SIG-M5 treated with dmso at 0.1 percent for 504 hours (cell line): ENCODE data around the gene SORBS1.
"Not testable (repeated sequence)": the region's sequence is repeated elsewhere in the genome, so short reads cannot be mapped to it uniquely, and the experiment has no call there.

Source experiments
- DNase-seq: peaks from one replicate; lab custom pipeline; 2025; ENCODE audit not compliant: unreplicated experiment; lab: John Stamatoyannopoulos, UW

SORBS1 gene

DNA sequence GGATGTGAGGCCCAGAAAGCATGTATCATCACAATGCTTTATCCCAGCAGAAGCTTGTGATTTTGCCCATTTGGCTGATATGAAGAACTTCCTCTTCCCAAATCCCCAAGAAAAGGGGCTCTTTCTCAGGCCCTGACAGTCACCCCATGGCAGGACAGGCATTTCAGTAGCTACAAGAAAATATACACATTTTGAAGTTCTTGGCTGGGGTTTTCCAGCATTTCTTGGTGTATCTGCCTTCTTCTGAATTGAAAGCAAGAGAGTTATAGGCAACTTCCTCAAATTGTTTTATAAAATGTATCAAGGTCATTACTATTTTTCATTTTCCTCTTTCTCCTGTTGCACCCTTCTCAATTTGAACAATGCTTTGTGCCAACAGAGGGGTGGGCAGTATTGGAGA lies 207.1 kb downstream of the SORBS1 start:
- DNase-seq = no peak

DNA sequence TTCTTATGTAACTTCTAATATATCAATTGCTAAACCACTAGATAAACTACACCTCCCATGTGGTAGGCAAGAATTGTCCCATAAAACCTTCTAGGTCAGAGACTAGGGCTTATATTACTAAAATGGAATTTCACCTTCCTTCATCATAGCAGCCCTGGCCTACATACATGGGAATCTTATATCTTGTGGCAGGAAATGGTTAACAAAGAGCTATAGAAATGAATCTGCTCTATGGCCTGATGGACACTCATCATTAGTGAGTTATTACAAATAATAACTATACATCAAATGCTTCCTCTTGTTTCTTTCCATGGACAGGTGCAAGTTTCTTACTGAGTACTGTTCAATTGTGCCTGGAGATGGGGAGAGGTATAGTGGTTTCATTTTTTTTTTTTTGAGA lies 208.0 kb downstream of the SORBS1 start:
- no peak for DNase-seq

DNA sequence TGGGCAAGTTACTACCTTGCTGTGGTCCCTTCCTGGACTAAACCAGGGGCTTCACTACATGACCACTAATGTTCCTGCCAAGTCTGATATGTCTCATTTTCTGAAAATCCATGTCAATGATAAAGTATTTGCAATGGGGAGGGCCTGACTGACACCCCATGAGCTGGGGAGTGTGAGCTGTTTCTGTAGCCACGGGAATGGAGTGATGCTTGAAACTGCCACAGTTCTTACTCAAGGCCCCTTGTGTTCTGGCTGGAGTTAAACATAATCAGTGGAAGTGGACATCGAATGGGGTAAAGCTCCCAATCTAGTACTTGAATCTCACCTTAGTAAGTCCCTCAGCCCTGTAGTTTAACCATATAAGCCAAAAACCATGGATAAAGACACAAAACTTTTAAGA lies 208.5 kb downstream of the SORBS1 start:
- no peak for DNase-seq

DNA sequence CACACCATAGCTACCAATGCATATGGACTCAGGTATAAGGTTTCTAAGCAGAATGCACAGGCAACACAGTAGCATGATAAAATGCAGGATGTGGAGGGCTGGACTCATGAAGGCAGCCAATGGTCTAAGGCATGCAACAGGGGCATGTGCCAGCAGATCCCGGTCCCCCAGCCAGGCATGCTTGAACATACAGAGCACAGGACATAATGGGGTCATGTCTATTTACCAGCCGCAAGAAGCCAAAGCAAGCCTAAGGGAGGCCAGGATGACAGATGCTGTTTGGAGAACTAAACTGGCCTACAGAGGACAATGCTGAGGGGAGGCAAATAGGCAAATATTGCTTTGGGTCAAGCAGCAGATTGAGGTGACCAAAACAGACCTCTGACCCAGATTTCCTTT lies 210.3 kb downstream of the SORBS1 start:
- DNase-seq = no peak

DNA sequence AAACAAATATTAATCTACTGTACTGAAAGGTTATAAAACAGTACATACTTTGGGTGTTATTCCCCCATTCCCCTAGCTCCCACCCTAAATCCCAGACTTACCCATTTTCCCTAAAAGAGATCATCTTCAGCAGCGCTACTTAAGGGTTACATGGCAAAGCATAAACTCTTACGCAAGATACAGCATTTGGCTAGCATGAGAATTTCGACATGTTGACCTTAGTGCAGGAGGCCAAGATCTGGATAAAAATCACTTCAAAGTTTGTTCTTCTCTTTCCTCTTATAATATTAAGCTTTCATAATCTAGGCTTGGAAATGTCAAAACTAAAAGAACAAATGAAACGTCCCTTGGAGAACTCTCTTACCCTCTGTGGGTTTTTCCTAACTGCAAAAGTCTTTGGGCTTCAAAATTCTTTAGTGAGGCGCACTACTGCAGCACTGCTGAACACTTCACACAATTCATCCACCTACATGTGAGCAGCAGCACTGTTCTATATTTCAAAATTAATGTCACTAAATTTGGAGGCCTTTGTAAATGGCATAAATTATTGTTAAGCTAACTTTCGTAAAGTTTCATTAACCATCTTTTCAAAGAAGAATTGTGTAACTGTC lies 210.8 kb downstream of the SORBS1 start:
- peak; percentile 1 for DNase-seq

DNA sequence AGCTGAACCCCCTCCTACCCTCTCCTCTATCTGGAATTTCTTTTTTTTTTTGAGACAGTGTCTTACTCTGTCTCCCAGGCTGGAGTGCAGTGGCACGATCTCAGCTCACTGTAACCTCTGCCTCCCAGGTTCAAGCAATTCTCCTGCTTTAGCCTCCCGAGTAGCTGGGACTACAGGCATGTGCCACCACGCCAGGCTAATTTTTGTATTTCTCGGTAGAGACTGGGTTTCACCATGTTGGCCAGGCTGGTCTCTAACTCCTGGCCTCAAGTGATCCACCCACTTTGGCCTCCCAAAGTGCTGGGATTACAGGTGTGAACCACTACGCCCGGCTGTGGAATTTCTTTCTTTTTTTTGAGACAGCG lies 213.8 kb downstream of the SORBS1 start:
- DNase-seq = not testable (repeated sequence)

DNA sequence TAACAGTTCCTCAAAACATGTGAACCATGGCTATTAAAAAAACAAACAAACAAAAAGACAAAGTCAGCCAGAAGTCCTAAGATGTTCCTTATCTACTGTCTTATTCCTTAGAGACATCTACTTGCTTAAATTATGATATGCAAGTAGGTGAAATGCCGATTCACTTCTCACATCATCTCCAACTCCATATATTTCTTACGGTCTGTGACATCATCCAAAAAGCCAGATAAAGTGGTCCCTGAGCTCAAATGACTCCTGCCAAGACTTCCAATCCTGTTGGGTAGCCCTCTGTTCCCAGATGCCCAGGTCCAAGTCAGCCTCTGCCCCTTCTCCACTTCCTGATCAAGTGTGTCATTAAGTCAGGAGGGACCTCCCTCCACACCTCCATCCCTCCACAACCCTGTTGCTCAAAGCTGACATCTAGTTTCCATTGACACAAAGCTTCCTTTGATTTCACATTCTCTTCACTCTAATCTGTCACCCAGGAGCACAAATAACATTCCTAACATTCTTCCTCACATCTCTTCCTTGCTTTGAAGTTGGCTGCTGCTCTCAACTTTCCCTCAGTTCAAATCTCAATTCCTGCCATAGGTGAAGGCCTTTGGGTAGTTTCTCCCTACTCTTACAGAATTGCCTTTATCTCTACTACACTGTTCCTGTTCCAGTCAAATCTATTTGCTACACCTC lies 214.3 kb downstream of the SORBS1 start:
- DNase-seq = no peak

DNA sequence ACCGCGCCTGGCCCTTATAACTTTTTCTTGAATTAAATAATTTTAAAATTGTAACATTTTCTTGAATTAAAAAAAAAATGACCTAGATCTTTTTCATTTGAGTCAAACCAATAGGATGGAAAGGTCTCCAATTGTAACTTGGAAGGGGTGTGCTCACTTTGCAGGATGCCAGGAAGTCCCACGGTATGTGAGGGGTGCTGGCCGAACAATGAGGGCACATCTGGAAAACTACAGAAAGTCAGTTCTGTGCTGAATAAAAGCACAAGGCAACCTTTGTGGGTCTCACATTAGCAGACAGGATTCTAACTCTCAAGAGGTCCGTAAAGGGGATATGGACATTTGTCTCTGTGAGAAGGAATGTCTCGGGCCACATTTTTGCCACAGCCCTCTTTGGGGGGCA lies 217.6 kb downstream of the SORBS1 start:
- DNase-seq = no peak

DNA sequence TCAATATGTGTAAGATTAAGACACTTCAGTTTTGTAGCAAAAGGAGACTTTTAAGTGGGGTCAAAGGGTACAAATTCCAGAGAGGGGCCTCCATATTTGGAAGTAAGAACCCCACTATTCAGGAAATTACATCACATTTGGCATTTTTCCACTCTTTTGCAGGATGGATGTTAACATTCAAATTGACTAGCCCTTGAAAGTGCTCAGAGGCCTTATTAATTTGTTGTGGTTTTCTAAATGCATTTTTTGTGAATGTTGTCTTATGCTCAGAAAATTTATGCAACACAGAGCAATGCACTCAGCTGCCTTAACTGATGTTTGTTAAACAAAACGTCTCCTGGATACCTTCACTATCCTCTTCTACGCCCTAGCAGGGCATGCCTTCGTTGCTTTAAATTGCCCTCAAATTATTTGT lies 219.4 kb downstream of the SORBS1 start:
- no peak for DNase-seq

DNA sequence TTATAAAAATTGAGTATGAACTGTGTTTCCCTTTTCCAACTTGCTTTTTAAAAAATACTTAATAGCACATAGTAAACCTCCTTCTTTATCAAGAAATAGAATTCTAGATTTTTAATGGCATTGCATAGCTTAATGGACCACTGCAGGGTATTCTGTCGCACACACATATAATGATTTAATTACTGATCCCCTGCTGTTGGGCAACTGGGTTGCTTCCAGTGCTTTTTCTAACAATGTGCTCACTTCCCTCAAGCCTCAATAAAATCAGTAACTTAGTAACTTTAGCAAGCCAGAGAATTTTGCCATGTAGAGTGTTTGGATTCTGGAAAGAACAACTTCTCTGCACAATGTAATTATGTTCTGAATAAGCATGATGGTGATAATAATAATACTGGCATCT lies 221.3 kb downstream of the SORBS1 start:
- no peak for DNase-seq

DNA sequence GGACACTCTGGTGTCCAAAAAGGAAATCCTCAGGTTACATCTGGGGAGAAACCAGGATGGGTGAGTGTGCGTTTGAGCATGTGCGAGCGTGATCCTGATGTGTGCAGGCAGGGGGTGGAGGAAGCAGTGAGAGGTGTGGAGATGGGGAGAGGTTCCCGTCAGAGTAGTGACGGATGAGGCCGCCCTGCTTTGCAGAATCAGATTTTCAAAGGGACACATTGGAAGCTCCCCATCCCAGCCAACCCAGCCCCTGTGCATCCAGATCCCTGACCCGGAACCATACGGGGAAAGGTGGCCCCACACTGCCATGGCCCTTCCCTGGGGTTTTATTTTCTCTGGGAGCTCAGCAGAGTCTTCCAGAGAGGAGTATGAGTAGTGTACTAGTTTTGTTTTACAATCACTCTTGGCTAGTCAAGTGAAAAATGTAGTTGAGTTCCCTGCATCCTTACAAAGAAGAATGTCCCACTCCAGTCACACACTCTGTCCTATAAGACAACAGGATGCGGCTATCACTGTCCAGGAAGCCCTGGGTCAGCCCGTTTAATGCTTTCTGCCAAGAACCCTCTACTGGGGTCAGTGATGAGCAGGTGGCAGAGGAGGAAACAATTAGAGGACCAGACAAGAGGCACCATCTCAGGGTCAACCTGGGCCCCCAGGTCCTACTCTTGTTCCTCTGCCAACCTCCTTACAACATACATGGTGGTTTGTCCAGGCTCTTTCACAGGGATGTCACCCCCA lies 223.6 kb downstream of the SORBS1 start:
- DNase-seq = no peak

DNA sequence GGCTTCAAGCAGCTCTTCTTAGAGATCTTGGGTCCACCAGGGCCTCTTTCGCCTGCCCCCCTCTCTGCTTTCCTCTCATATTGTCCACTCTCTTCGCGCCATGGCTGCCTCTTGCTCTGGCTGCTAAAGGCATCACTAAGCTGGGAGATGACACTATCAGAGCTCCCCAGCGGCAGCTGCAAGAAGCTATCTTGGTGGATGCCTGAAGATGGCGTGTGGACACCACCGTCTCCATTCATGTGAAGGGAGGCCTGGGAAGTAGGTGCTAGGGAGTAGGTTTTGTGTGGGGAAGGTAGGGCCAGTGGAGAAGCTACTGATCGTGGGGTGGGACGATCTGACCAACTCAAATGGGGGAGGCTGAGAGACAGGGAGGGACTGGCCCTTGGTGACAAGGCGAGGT lies 224.5 kb downstream of the SORBS1 start:
- no peak for DNase-seq

DNA sequence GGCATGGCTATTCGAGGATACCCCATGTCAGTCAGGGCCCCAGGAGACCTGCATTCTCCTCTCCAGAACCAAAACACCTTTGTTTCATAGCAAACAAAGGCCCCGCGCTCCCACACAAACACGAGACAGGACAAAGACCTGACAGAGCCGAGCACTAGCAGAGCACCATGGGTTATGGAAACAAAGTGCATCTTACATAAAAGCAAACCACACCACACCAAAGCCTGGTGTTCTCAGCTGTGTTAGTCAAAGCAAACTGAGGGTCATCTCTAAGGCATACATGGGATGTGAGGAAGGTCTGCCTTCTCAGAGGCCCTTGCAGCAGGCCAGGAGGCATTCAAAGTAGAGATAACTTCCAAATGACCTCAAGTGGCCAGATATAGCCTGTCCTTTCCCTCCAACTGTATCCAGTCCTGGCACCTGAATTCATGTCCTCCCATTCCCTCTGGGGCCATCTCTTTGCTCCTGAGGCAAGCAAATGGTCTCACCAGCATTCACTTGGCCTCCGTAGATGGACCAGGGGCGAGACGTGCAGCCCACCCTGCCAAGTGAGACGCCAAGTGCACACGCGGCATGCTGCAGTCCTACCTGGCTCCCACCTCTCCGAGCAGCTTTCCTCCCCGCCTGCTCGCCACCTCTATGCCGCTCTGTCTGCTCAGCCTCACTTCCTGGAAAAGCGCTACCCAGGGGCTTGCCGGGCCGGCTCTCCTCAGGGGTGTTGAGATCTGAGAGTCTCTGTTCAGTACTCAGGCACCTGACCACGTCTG lies 225.1 kb downstream of the SORBS1 start:
- no peak for DNase-seq

DNA sequence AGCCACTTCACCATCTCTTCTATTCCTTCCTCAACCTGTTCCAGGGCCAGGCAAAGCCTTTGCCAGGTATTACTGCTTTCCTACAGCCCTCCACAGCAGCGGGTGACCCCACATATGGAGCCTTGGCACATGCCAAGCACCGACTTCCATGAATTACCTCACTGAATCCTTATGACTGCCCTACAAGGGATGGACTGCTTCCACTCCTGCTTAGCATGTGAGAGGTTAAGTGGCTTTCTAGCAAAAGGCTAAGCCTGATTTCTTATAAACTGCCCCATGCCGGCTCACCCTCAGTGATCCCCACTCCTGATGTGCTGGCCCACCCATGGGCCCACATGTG lies 226.4 kb downstream of the SORBS1 start:
- DNase-seq = no peak

DNA sequence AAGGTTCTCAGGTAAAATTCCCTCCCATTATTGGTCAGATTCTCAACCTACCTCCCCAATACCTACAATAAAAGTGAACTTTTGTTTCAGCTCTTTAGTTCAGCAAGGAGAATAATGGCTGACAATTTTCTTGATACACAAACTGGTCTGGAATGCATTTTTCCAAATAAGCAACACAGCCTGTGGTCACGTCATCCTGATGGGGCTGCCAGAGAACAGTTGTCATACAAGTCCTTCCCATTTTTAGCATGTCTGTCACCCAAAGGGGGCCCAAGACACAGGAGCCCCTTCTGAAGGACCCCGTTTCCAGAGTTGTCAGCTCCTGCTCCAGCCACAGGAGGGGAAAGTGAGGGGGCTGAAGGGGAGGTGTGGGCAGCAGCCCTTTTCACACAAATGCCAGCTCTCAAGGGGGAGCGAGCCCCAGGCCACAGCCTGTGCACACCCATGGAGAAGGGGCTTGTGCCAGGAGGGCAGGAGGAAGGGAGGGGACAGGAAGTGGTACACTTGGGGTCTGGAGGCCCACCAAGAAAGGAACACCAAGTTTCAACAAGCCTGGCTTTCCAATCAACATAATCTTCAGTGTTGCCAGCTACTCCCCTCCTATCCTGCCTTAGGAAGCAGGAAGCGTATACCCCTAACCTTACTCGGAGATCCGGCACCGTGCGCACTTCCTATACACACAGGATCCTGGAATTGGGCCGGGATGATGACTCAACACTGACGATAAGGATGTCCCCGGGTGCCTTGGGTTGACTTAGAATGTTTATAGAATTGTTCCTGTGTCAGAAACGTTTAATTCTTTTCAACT lies 227.0 kb downstream of the SORBS1 start:
- DNase-seq = no peak

DNA sequence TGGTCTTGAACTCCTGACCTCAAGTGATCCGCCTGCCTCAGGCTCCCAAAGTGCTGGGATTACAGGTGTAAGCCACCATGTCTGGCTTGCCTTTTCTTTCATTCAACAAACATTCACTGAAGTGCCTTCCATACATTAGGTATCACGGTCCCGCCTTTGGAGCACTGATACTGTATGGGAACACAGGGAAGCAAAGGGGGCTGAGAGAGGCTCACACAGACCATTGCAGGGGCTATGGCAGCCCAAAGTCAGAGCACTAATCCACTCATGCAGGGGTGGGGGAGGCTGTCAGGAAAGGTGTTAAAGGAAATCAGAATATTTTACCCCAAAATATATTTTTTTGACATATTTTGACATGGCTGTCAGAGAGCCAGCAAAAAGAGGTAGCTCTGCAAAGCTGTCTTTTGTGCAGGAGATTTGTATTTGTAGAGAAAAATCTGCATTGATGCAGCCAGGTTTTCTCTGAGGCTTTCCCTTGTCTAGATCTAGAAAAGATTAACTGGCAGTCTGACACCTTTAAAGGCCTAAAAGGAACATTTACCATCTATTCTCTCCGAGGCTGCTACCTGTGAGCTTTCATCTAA lies 228.4 kb downstream of the SORBS1 start:
- DNase-seq = no peak

DNA sequence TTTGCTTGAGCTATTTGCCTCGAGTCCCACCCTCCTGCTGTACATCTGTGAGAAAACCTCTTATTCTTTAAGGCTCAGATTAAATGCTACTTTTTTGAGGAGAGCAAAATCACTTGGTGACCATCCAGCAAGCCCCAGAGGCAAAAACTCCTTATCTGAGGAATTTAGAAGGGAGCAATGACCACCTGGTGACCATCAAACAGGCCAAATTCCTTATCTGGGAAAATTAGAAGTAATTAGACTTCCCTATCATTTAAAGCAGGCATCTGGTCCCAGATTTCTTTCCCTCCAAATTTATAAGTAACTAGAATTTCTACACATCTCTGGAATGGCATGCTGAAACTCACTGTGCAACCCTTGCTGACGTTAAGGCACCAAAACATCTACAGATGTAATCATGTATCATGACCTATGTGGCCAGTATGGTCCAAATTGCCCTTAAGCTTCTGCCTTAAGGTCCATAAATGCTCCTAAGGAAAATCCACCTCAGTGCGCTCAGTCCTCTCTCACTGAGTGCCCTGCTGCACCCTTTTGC lies 229.5 kb downstream of the SORBS1 start:
- no peak for DNase-seq

DNA sequence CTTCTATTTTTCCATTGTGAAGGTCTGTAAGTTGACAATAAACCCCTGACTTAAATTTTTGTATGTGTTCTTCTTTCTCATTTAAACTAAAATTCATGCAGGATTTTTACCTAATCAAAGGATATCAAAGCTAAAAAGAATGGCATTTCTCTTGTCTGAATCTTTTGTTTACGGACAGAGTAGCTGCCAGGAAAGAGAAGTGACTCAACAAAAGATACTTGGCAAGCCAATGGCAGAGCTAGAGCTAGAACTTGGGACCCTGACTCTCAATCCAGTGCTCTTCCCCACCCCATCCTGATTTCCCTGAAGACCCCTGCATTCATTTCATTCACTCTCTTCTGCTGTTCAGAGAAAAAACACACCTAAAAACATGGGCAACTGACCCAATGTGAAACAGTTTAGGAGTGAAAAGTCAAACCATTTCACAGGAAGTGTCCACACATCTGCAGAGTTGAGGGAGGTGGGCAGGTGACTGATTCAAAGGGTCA lies 230.2 kb downstream of the SORBS1 start:
- DNase-seq = no peak

DNA sequence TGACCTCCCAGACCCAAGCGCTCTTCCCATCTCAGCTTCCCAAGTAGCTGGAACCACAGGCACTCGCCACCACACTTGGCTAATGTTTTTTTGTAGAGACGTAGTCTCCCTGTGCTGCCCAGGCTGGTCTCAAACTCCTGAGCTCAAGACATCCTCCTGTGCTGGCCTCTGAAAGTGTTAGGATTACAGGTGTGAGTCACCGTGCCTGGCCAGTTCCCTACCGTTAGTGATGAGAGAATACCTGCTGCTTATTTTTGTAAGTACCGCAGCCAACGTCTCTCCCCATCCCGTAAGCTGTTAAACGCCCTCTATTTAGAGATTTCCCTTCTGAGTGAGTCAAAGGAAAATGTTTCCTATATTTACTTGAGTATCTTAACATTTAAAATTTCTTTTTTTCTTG lies 231.9 kb downstream of the SORBS1 start:
- DNase-seq = no peak

DNA sequence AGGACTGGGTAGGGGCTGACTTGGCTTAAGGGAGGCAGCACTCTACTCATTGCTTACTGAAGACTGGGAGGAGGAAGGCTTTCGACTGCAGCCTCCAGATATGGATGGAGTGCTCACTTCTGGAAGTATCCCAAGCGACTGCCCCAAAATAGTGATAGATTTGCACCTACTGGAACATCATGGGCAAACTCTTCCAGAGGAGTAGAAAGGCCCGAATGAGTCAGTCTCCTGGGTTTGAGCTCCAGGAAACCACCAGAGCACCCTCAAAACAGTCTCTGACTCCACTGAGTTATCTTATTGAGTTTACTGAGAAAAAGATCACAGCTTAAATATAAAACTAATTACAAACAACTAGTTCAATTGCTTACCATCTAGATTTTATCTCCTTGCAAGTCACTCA lies 233.2 kb downstream of the SORBS1 start:
- no peak for DNase-seq
